Measurements from ENCODE around the gene DNAH14. TPM values are rescaled to one million over a fixed set of nuclear protein-coding genes. Genes with fewer than 3 reads are reported as not detected.
A peak's percentile ranks its signal among the peaks of the same experiment; 100 is the strongest.
"Not testable (repeated sequence)": the region's sequence is repeated elsewhere in the genome, so short reads cannot be mapped to it uniquely, and the experiment has no call there.

The DNAH14 gene
- total RNA-seq, 2 donors from 2014 or later, result 2.6 to 5.6 TPM

DNA sequence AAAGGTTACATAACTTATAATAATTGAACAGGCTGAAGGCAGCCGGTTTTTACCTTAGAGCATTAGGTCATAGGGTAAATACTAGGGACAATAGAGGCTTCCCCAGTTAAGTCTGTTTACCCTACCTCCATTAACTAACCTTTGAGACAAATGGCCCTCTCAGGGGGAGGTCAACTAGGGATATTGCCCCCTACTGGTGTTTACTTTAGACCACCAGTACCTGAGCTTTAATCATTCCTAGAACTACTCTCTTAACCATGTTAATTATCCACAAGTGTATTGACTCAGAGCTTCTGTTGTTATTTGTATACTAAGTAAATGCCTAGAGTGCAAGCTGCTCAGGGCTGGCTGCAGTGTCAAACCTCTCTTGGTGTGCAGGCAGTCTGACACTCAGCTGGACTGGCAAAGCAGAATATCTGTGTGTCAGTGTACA is 52.5 kb downstream of the DNAH14 start:
- not testable (repeated sequence) for H3K36me3 Mint-ChIP-seq (ENCODE audit: insufficient read depth in 2 of 2); H3K27me3 Mint-ChIP-seq (ENCODE audit: low read depth); H3K9me3 Mint-ChIP-seq; H3K27ac Mint-ChIP-seq; ATAC-seq (replicated peaks in 1 of 2); H3K4me1 Mint-ChIP-seq (ENCODE audit: low read depth); H3K4me3 Mint-ChIP-seq; DNase-seq

DNA sequence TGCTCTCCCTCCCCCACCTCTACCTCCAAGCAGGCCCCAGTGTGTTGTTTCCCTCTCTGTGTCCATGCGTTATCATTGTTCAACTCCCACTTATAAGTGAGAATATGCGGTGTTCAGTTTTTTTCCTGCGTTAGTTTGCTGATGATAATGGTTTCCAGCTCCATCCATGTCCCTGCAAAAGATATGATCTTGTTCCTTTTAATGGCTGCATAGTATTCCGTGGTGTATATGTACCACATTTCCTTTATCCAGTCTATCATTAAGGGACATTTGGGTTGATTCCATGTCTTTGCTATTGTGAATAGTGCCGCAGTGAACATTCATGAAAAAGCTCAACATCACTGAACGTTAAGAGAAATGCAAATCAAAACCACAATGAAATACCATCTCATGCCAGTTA is 58.6 kb downstream of the DNAH14 start:
- Mint-ChIP-seq H3K27me3 (ENCODE audit: low read depth) (no peaks in the 10 kb centered on the region), H3K9me3 (peaks cover 0 to 7% of the 10 kb centered on the region in 2 donors), H3K4me3 (no peak overlapping the region), H3K4me1 (ENCODE audit: low read depth) (no peaks in the 10 kb centered on the region), H3K36me3 (ENCODE audit: insufficient read depth in 2 of 2) (no peaks in the 10 kb centered on the region), H3K27ac (no peak overlapping the region)
- ATAC-seq (replicated peaks in 1 of 2) (no peak), DNase-seq (no peak)

DNA sequence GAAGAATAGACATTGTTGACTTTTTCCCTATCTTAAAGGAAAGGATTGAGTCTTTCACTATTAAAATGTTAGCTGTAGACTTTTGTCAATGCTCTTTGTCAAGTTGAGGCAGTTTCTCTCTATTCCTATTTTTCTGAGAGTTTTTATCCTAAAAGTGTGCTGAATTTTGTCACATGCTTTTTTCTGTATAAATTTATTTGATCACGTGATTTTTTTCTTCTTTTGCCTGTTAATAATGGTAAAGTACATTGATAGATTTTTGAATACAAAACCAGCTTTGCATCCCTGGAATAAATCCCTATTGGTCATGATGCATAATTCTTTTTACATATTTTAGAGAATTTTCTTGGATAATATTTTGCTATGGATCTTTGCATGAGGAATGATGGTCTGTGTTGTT is 60.1 kb downstream of the DNAH14 start:
- DNase-seq (no peak), ATAC-seq (replicated peaks in 1 of 2) (no peak)
- H3K4me1 Mint-ChIP-seq (ENCODE audit: low read depth), result no peaks in the 10 kb centered on the region
- H3K36me3 Mint-ChIP-seq (ENCODE audit: insufficient read depth in 2 of 2), result no peaks in the 10 kb centered on the region
- H3K27ac Mint-ChIP-seq, result no peak overlapping the region
- peaks cover 0 to 7% of the 10 kb centered on the region in 2 donors for H3K9me3 Mint-ChIP-seq
- H3K27me3 Mint-ChIP-seq (ENCODE audit: low read depth), result no peaks in the 10 kb centered on the region
- H3K4me3 Mint-ChIP-seq, result no peak overlapping the region

DNA sequence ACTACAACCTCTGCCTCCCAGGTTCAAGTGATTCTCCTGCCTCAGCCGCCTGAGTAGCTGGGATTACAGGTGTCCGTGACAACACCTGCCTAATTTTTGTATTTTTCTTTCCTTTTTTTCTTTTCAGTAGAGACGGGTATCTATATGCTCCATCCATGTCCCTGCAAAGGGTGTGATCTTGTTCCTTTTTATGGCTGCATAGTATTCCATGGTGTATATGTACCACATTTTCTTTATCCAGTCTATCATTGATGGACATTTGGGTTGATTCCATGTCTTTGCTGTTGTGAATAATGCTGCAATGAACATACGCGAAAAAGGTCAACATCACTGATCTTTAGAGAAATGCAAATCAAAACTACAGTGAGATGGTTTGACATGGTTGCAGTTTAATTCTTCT is 62.1 kb downstream of the DNAH14 start:
- not testable (repeated sequence) for H3K9me3 Mint-ChIP-seq; H3K4me1 Mint-ChIP-seq (ENCODE audit: low read depth); H3K27ac Mint-ChIP-seq; DNase-seq; H3K27me3 Mint-ChIP-seq (ENCODE audit: low read depth); H3K36me3 Mint-ChIP-seq (ENCODE audit: insufficient read depth in 2 of 2); H3K4me3 Mint-ChIP-seq; ATAC-seq (replicated peaks in 1 of 2)

DNA sequence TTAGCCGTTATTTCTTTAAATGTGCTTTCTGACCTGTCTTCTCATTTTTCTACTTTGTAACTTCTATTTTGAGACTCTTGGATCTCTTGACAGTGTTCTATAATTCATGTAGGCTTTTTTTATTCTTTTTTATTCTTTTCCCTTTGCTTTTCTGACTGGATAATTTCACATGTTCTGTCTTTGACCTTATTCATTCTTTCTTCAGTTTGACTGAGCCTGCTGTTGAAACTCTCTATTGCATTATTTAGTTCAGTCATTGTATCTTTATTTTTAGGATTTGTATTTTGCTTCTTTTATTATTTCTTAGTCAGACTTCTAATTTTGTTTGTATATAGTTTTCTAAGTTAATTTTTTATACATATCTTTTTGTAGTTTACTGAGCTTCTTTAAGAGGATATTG is 66.1 kb downstream of the DNAH14 start:
- DNase-seq (no peak), ATAC-seq (replicated peaks in 1 of 2) (no peak)
- Mint-ChIP-seq H3K27ac (no peak overlapping the region), H3K4me3 (no peak overlapping the region), H3K36me3 (ENCODE audit: insufficient read depth in 2 of 2) (peaks cover 0 to 5% of the 10 kb centered on the region in 2 donors), H3K9me3 (peaks cover 5 to 7% of the 10 kb centered on the region in 2 donors), H3K4me1 (ENCODE audit: low read depth) (no peaks in the 10 kb centered on the region), H3K27me3 (ENCODE audit: low read depth) (peaks cover 5% of the 10 kb centered on the region)

DNA sequence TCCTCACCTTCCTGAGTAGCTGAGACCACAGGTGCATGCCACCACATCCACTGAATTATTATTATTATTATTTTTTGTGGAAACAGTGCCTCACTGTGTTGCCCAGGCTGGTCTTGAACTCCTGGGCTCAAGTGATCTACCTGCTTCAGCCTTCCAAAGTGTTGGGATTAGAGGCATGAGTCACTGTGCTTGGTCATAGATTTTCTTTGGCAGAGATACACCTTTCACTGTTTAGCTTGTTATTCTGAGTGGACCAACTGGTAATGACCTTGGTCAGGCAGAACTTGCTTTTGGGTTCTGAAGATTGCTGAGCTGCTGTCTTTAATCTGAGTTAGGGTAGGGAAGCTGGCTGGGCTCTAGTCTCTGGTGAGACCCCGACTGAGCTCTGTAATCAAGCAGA is 66.8 kb downstream of the DNAH14 start:
- no peak for ATAC-seq (replicated peaks in 1 of 2)
- H3K36me3 Mint-ChIP-seq (ENCODE audit: insufficient read depth in 2 of 2), result peaks cover 0 to 5% of the 10 kb centered on the region in 2 donors
- peaks cover 5 to 8% of the 10 kb centered on the region in 2 donors for H3K9me3 Mint-ChIP-seq
- peaks cover 5% of the 10 kb centered on the region for H3K27me3 Mint-ChIP-seq (ENCODE audit: low read depth)
- no peak for DNase-seq
- H3K27ac Mint-ChIP-seq, result no peak overlapping the region
- H3K4me3 Mint-ChIP-seq, result no peak overlapping the region
- H3K4me1 Mint-ChIP-seq (ENCODE audit: low read depth), result no peaks in the 10 kb centered on the region

DNA sequence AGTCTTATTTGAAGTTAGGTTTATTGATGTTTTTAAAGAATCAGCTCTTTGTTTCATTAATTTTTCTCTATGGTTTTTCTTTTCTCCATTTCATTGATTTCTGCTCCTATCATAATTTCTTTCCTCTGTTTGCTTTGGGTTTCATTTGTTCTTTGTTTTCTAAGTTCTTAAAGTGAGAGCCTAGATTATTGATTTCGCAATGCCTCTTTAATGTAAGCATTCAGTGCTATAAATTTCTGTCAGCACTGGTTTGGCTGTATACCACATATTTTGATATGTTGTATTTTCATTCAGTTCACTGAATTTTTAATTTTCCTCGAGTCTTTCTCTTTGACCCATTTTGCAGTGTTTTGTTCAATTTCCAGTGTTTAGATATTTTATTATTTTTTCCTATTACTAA is 68.7 kb downstream of the DNAH14 start:
- H3K4me3 Mint-ChIP-seq, result no peak overlapping the region
- H3K27ac Mint-ChIP-seq, result no peak overlapping the region
- ATAC-seq (replicated peaks in 1 of 2), result no peak

DNA sequence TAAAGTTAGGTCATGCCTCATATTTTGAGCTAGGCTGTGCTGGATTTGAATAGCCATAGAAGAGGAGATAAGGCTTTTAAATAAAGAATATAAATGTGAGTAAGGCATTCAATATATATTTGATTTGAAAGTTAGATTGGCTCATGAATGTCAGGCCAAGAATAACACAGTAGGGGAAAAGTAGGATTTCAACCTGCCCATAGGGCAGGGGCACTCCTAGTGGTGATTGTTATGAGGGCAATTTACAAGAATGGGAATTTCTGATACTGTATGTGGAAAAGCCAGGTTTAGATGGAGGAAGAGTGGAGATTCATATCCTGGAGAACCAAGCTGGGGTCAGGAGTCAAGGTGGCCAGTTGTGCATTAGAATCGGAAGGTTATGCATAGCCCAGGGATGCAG is 74.9 kb downstream of the DNAH14 start:
- ATAC-seq (replicated peaks in 1 of 2), result no peak
- H3K9me3 Mint-ChIP-seq, result peaks cover 2 to 3% of the 10 kb centered on the region in 2 donors
- DNase-seq, result no peak
- H3K4me1 Mint-ChIP-seq (ENCODE audit: low read depth), result no peaks in the 10 kb centered on the region
- H3K27ac Mint-ChIP-seq, result no peak overlapping the region
- H3K27me3 Mint-ChIP-seq (ENCODE audit: low read depth), result no peaks in the 10 kb centered on the region
- H3K4me3 Mint-ChIP-seq, result no peak overlapping the region
- H3K36me3 Mint-ChIP-seq (ENCODE audit: insufficient read depth in 2 of 2), result peaks cover 0 to 2% of the 10 kb centered on the region in 2 donors

More for the DNA sequence above, 68.7 kb downstream of the DNAH14 start:
- no peak for DNase-seq
- Mint-ChIP-seq H3K4me1 (ENCODE audit: low read depth) (no peaks in the 10 kb centered on the region), H3K27me3 (ENCODE audit: low read depth) (peaks cover 5% of the 10 kb centered on the region), H3K9me3 (peaks cover 5% of the 10 kb centered on the region in 2 donors), H3K36me3 (ENCODE audit: insufficient read depth in 2 of 2) (peaks cover 0 to 5% of the 10 kb centered on the region in 2 donors)

DNA sequence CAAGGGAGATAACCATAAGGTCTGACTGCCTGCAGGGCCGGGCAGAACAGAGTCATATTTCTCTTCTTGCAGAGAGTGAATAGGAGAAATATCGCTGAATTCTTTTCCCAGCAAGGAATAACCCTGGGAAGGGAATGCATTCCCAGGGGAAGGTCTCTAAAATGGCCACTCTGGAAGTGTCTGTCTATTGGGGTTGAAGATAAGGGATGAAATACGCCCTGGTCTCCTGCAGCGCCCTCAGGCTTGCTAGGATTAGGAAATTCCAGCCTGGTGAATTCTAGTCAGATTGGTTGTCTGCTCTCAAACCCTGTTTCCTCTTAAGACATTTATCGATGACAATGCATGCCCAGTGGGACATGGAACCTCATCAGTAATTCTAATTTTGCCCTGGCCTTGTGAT is 76.9 kb downstream of the DNAH14 start:
- H3K4me3 Mint-ChIP-seq; DNase-seq; H3K36me3 Mint-ChIP-seq (ENCODE audit: insufficient read depth in 2 of 2); H3K27me3 Mint-ChIP-seq (ENCODE audit: low read depth); H3K27ac Mint-ChIP-seq; H3K9me3 Mint-ChIP-seq; ATAC-seq (replicated peaks in 1 of 2); H3K4me1 Mint-ChIP-seq (ENCODE audit: low read depth): not testable (repeated sequence)

DNA sequence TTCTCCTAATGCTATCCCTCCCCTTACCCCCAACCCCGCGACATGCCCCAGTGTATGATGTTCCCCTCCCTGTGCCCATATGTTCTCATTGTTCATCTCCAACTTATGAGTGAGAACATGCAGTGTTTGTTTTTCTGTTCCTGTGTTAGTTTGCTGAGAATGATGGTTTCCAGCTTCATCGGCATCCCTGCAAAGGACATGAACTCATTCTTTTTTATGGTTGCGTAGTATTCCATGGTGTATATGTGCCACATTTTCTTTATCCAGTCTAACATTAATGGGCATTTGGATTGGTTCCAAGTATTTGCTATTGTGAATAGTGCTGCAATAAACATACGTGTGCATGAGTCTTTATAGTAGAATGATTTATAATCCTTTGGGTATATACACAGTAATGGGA is 78.6 kb downstream of the DNAH14 start:
- not testable (repeated sequence) for H3K36me3 Mint-ChIP-seq (ENCODE audit: insufficient read depth in 2 of 2); H3K27me3 Mint-ChIP-seq (ENCODE audit: low read depth); H3K9me3 Mint-ChIP-seq; ATAC-seq (replicated peaks in 1 of 2); H3K27ac Mint-ChIP-seq; H3K4me3 Mint-ChIP-seq; H3K4me1 Mint-ChIP-seq (ENCODE audit: low read depth); DNase-seq

DNA sequence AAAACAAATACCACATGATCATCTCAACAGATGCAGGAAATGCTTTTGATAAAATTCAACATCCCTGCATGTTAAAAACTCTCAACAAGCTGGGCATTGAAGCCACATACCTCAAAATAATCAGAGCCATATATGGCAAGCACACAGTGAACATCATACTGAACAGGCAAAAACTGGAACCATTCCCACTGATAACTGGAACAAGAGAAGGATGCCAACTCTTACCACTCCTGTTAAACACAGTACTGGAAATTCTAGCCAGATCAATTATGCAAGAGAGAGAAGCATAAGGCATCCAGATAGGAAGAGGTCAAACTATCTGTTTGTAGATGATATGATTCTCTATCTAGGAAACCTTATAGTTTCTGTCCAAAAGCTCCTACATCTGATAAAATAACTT is 91.6 kb downstream of the DNAH14 start:
- H3K36me3 Mint-ChIP-seq (ENCODE audit: insufficient read depth in 2 of 2), result peaks cover 0 to 3% of the 10 kb centered on the region in 2 donors
- no peaks in the 10 kb centered on the region for H3K27me3 Mint-ChIP-seq (ENCODE audit: low read depth)
- no peaks in the 10 kb centered on the region for H3K4me1 Mint-ChIP-seq (ENCODE audit: low read depth)
- ATAC-seq (replicated peaks in 1 of 2), result no peak
- H3K4me3 Mint-ChIP-seq, result no peak overlapping the region
- H3K27ac Mint-ChIP-seq, result no peak overlapping the region
- DNase-seq, result no peak
- H3K9me3 Mint-ChIP-seq, result peaks cover 4% of the 10 kb centered on the region in 2 donors

DNA sequence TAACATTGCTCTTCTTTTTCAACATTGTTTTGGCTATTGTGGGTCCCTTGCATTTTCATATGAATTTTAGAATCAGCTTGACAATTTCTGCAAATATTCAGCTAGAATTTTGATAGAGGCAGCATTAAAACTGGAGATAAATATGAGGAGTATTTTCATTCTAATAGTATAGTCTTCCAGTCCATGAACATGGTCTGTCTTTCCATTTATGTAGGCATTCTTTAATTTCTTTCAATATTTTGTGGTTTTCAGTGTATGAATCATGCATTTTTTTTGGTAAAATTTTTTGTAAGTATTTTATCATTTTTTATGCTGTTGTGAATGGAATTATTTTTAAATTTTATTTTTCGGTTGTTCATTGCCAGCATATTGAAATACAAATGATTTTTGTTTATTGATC is 97.2 kb downstream of the DNAH14 start:
- Mint-ChIP-seq H3K27me3 (ENCODE audit: low read depth) (no peaks in the 10 kb centered on the region), H3K36me3 (ENCODE audit: insufficient read depth in 2 of 2) (no peaks in the 10 kb centered on the region), H3K9me3 (peaks cover 3 to 4% of the 10 kb centered on the region in 2 donors), H3K27ac (peak overlapping the region; percentile 31), H3K4me3 (no peak overlapping the region), H3K4me1 (ENCODE audit: low read depth) (no peaks in the 10 kb centered on the region)
- no peak for DNase-seq
- ATAC-seq (replicated peaks in 1 of 2), result no peak

DNA sequence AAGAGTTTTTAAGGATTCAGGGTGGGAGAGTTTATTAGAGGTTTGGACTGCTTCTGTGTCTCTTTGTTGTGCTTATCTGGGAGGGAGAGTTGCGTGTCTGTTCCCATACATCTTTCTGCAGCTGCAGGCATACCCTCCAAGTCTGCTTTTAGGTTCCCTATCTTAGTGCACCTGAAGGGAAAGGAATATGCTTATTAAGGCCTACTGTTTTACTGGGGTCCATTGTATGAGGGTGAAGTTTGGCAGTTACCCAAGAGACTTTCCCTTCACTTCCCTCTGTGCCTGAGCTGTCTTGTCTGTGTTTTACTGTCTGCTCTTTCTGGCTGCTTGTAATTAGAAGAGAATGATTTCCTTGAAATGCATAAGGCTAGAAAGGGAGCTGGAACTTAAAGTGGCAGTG is 107.0 kb downstream of the DNAH14 start:
- not testable (repeated sequence) for H3K27ac Mint-ChIP-seq; H3K9me3 Mint-ChIP-seq; DNase-seq; H3K27me3 Mint-ChIP-seq (ENCODE audit: low read depth); H3K4me3 Mint-ChIP-seq; ATAC-seq (replicated peaks in 1 of 2); H3K4me1 Mint-ChIP-seq (ENCODE audit: low read depth); H3K36me3 Mint-ChIP-seq (ENCODE audit: insufficient read depth in 2 of 2)

DNA sequence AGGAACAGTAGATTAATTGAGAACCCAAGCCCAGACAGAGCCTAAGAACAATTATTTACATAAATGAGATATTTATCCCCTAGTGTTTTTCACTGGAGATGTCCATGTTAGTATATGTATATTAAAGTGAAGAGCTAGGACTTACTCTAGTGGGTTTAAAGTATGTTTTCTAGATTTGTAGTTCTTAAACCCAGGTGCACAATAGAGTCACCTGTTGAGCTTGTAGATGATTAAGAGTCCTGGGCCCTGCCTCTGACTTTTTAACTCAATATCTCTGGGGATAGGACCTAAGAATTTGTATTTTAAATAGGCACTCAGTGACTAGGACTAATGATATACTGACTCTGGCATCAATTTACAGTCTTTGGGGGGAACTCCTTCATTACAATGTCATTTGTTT is 112.8 kb downstream of the DNAH14 start:
- no peaks in the 10 kb centered on the region for H3K27me3 Mint-ChIP-seq (ENCODE audit: low read depth)
- DNase-seq, result no peak
- no peaks in the 10 kb centered on the region for H3K4me1 Mint-ChIP-seq (ENCODE audit: low read depth)
- no peak overlapping the region for H3K27ac Mint-ChIP-seq
- H3K4me3 Mint-ChIP-seq, result no peak overlapping the region
- no peaks in the 10 kb centered on the region for H3K36me3 Mint-ChIP-seq (ENCODE audit: insufficient read depth in 2 of 2)
- no peaks in the 10 kb centered on the region for H3K9me3 Mint-ChIP-seq
- ATAC-seq (replicated peaks in 1 of 2), result no peak
